ENCODE measurements around the gene LHX3.
A peak's percentile ranks its signal among the peaks of the same experiment; 100 is the strongest.

Gene LHX3

DNA sequence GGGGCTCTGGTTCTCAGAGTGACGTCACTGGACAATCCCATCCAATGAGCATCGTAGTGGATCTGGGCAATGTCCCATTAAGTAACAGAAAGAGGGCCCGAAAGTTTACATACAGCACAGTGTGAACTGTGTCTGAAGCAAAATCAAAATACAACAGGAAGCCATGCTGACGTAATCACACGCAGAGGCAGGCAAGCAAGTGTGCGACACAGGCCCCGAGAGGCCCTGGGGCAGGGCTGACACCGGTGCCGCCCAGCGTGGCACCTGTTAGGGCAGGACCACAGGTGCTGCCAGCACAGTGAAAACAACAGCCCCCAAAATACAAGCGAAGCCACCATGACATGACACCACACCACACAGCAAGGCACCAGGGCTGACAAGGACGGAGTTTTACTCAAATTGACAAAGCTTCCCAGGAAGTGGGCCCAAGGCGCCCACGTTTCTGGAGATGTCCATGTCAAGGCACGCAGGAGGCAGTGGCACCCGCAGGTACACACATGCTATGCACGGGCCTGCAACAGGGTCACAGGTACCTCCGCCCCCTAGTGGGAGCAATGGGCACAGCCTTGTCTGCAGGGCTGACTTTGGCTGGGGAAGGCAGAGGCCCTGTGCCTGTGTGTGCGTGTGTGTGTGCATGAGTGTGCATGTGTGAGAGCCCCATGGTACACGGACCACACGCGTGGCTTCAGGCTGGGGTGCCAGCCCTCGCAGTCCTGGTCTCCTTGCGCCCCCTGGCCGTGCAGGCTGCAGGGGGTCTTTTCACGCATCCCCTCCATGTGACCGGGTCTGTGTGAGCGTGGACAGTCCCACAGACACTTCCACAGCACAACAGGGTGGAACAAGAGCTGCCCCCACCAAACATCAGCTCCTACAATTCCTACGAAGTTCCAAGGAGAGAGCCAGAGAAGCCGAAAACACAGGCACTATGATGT lies 21.1 kb upstream of the LHX3 start:
- DNase-seq: peak; percentile 26

DNA sequence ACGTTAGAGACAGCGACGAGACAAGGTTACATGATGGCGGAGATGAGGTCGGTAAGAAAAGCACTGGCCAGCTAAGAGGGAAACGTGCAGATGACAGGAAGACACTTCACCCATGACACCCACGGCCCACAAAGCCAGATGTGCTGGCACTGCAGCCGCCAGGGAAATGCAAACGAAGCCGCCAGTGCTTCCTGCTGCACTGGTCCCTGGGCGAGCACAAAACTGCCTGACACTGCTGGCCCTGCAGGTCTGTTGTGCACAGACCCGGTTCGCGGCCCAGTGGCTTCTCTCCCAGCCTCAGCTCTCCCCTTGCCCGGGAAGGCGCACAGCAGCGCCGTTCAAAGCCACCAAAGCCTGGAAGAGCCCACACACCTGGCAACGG lies 20.4 kb upstream of the LHX3 start:
- DNase-seq: no peak

DNA sequence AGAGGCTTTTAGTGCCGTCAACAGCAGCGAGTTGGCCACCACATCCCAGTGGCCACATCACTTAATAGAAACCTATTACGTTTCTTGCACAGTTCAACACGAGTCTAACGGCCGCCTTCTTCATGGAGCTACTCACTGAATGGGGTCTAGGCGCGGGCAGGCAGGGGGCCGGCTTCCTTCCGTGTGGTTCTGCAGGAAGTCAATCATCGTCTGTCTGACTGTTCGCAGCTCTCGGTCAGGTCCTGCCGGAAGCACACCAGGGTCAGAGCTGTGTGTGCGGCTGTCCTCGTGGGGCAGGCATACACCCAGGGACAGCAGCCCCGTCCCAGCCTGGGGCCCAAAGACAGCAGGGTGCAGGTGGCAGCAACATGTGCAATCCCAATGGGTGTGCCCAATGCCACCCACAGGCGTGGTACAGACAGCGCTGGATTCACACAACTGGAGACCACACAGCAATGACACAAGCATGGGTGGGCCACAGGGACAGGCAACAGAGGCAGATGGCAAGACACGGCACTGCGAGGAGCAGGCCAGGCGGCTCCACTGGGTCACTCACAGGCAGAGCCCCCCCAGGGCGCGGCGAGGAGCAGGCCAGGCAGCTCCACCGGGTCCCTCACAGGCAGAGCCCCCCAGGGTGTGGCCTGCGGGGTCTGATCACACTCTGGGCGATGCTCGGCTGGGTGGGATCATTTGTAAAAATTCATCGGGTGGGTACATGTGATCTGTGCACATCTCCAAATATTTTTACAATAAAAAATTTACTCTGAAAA lies 19.1 kb upstream of the LHX3 start:
- DNase-seq: no peak

DNA sequence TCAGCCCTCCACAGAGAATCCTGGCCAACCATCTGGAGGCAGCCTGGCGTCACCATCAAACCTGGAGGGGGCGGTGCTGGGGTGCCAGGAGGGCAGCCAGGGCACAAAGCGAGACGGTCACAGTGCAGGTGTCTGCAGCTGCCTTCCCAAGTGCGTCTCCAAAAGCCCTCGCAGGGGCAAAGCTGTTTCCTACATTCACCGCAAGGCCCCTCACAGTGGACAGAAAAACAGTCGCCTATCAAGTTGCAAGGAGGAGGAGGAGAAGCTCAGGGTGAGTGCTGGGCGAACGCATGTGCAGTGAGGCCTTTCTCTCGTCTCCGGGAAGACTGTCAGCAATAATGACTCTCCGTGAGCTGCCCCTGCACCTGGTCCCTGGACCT lies 18.0 kb upstream of the LHX3 start:
- no peak for DNase-seq

DNA sequence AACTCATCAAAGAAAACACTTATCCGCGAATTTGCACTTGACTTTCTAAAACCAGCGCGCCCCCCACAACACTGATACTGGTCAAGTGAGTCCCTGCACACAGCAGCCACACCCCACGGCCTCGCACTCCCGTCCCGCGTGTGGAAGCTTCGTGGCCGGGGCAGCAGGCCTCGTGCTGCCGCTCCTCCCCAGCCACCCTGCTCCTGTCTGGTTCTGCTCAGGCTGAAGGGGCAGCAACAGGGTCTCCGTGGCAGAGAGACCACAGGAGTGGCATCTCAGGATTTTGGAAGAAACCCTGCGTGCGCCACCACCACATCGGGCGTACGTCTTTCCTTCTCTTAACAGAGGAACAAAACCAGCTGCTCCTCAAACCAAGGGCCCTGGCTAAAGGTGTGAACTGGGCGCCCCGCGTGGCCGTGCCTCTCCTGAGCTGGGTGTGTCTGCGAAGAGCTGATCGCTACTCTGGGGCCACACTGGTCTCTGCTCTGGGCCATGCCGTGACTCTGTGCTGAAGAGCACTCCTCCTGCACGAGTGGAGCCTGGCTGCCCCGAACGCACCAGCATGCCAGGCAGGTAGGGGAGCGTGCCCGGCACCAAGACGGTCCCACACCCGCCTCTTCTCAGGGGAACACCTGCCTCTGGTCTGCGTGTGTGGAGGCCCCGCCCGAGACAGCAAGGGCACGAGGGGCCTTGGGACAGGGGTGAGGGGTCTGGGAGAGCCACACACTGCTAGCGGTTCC lies 17.4 kb upstream of the LHX3 start:
- DNase-seq: no peak

DNA sequence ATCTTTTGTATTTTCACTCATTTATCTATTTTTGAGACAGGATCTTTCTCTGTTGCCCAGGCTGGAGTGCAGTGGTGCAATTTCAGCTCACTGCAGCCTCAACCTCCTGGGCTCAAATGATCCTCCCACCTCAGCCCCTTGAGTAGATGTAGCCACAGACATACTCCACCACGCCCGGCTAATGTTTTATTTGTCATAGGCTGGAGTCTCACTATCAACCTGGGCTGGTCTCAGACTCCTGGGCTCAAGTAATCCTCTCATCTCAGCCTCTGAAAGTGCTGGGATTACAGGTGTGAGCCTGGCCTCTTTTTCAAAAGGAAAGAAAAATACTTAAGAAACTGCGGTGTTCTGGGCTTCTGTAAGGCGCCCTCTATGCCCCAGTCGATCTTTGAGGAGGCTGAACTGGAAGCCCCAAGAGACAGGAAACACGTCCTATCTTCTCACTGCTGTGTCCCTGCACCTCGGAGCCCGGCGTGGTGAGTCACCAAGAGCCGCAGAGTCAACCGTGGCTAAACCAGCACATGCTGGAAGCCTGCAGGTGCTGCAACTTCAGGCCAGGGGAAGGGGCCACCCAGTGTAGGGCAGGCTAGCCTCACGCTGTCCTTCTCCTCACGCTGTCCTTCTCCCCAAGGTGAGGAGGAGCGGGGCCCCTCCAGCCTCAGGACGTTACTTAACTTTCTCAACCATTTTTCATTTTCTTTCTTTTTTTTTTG lies 15.2 kb upstream of the LHX3 start:
- no peak for DNase-seq

DNA sequence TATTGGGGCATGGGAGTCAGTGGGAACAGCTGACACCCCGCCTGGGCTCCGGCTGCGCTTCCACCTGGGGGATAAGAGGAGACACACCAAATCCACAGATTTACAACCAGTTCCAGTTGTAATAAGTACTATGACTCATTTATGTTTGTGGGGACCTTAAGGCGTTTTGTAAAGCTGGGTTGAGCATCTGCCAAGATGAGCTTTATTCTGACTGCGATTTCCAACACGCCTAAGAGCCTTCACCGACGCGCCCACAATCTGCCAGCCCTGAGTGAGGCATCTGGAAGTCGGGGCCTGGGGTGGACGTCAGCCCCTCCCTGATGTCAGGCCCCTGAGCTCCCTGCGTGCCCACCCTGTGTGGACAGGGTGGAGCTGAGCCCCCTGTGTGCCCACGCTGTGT lies 14.3 kb upstream of the LHX3 start:
- DNase-seq: no peak

DNA sequence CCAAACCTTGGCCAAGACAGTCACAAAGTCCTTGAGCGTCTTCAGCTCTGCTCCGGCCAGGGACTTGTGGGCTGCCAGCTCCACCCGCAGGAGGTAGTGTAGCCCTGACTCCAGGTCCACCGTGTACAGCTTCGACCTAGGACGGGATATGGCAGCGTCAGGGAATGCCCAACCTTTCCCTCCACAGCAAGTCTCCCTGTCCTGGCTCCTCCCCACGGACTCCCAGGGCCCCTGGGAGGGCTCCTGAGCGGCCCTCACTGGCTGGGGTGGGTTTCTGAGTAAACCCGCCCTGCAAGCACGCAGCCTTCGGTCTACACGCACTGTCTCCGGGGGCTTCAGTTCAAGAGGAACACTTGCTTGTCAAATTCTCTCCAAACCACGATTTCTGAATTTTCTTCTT lies 13.7 kb upstream of the LHX3 start:
- DNase-seq: no peak

DNA sequence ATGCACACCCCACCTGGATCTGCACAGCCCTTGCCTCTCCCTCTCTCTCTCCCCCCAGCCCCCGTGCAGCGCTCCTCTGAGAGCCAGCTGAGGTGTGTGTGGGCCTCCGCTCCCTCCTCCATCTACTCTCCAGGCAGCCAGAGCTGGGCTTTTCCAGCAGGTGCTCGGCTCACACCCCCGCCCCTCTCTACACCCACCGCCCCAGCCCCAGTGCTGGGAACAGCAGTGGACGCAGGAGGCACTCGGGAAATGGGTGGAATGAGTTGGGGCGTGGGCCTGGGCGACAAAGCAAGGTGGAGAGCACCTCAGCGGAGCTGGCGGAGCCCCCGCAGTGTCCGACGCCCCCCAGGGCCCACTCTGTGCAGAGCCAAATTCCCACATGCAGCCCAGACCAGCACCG lies 13.3 kb upstream of the LHX3 start:
- no peak for DNase-seq

DNA sequence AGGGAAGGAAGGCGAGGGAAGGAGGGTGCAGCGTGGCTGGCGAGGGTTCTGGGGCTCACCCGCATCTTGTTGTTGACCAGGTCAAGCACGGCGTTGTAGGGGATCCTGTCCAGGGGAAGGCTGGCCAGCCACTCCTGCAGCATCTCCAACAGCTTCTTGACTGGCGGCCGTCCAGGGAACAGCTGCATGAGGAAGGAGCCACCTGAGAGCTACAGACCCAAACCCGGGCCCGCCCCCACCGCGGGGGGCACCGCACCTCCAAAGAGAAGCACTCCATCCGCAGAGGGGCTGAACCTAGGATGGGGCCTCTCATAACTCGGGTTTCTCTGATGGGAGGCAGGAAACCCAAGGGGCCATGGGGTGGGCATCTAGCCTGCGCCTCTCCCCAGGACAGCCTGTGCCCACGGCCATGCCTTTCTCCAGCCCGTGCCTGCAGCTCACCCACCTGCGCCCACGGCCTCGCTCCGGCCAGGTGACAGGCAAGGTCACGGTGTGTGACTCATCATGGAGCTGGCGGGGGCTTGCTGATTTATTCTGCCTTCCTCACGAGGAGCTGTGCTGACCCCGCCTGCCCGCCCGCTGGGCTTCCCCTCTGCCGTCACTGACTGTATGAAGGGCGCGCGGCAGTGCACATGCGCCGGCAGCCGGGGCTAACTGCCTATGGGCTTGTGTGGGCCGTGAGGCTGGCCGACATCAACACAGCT lies 11.8 kb upstream of the LHX3 start:
- no peak for DNase-seq

DNA sequence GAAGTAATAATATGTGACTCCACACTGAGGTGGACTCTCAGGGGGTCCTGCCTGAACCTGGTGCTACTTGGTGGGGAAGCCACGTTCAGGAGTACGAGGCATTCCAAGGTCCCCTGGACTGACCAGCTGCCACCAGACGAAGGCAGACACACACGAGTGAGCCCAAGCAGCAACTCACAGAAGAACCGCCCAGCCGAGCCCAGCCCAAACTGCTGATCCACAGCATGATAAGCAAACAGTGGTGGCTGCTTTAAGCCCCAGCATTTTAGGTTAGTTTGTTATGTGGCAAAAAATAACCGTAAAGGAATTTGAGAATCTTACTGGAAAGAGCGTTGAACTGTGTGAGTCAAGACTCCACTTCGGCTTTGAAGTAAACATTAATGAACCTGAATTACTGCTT lies 8.8 kb upstream of the LHX3 start:
- no peak for DNase-seq

DNA sequence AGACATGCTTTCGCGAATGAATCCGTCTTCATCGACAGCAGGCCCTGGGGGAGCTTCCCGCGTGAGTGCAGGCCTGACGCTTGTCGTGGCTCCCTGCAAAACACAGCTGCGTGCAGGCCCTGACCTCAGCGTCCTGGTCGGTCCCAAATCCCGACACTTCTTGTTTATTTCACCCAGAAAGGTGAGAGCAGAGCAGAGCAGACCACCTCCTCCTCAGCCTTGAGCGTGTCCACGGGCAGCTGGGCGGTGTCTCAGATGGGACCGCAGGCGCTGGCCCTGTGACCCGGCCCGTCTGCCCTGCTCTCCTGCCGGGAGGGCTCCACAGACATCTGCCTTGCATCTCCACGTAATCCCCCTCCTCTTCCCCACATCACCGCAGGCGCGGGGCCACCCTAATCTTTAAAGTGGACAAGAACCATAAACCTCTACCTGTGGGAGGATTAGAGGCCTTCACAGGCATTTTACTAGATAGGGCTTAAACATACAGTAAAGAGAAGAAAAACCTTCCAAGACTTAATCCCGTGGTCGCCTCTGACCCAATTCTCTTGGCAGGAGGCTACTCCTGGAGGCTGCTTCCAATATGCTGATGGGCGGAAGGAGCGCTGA lies 7.5 kb upstream of the LHX3 start:
- no peak for DNase-seq

DNA sequence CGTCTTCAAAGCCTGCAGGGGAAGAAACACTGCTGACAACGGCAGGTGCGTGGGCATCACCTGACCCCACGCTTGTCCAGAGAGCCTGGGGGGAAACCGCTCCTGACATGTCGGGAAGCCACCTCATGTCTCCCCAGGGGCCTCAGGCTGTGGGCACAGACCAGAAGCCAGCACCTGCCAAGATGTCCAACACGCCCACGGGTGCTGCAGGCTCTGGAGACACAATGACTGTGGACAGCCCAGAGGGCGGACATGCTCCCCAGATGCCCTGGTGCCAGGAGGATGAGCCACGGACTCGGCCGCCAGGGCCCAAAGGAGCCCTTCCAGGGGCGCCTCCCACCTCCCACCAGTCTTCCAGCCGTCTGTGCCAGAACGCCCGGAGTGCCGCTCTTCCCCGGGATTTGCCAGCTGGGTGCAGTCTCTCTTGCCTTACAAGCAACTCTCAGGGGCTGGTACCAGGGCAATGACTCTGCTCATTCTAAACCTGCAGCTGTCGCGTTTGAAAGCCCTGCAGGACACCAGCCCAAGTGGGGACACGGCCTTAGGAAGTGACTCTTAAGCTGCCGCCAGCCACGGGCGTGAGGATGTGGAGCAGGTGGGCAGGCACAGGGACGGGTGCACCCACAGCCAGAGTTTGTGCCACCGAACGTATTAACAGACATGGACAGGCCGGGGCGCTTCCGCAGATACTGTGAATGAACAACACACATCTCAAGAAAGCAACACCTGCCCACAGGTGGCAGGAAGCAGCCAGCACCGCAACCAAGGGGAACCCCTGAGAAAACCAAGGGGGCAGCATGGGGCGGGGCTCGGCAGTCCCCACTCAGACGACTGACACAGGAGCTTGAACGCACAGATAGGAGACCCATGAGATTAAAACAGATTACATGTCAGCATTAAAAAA lies 6.8 kb upstream of the LHX3 start:
- DNase-seq: no peak

DNA sequence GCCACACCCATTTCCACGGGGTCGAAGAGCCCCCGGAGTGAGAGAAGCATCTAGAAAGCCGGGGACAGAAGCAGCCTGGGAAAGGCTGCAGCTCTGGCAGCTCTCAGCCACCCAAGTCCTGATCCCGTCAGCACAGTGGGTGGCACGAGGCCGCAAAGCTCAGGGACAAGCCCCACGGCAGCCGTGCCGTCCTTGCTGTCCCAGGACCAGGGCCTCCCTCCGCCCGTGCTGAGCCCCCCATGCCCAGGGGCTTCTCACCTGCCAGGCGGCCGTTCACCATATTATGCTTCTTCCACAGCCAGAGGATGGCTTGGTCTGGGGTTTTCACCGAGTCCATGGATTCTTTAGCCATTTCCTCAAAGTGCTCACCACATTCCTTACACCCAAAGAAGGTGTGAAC lies 6.1 kb upstream of the LHX3 start:
- DNase-seq: no peak

DNA sequence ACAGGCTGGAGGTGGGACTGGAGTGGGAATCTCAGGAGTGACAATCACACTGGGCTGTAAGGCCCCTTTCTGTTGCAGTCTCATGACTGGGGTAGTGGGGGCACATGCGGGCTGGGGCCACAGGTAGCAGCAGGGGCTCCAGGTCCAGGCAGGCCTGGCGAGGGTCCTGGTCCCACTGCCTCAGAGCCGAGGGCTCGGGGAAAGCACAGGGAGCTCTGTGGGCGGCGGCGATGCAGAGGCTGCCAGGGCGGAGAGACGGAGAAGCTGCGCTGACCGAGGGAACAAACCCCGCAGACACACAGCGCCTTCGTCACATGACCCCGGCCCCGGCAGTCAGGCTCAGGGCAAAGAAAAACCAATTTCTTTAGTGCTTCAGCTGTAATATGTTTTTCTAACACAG lies 5.3 kb upstream of the LHX3 start:
- DNase-seq: no peak

DNA sequence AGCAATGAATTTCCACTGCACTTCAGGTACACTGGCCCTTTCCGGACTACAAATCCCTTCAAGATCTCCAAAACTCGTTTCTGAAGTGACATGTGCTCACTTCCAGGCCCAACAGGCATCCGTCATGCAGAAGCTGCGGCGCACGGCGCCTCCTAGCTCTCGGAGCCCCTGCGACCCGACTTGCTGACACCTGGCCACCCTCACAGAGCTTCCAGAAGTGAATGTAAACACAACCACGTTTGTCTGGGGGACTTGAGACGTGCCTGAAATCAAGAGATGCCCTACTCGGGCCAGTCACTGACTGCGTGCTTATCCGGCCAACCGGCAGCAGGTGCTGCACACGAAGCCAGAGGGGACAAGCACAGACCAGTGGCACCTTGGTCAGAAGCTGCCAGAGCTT lies 4.9 kb upstream of the LHX3 start:
- DNase-seq: no peak

DNA sequence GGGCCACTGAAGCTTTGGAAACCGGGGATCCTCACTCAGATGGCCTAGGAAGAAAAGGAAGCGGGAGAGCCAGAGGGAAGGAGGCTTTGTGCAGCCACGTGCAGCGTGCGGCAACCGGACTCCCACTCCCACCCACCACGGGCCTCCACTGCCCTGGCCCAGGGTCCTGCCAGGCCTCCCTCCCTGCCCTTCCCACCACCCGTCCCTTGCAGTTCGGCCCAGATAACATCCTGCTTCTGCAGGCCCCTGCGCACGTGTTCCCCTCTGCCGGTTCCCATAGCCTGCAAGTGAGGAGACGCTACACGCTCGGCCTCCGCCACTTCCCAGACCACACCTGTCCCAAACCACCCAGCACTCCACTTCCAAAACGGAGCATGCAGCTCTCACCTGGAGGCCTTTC lies 4.3 kb upstream of the LHX3 start:
- no peak for DNase-seq

DNA sequence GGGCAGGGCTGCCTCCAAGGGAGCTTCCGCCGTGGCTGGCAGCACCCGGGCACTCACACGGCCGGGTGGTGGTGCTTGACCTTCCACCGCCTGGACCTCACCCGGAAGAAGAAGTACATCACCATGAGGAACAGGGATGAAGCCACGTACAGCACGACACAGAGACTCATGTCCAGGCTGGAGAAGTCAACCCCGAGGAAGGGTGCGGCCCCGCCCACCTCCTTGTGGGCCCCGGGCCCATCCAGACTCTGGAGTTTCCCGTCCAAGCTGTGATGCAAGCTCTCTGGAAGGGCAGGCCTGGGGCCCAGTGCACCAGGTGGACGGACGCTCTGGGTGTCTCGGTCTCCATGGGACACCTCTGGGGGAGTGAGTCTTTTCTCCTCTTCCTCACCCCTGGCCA lies 3.7 kb upstream of the LHX3 start:
- no peak for DNase-seq

DNA sequence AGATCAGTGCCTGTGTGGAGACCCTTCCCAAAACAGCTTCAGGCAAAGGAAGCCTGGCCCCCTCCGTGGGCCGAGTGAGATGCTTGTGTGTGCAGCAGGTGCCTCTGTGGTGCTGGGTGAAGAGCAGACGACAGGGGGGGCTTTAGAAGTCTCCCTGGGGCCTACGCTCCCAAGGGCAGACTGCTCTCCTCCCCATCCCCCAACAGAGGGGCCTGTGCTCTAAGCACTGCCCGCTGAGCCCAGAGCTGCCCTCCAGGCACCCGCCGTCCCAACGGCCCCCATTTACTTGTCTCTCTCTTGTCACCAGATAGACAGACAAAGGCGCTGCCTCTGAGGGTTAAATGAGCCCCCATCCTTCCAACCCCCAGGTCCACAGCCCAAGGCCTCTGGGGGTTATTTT lies 2.7 kb upstream of the LHX3 start:
- DNase-seq: no peak

DNA sequence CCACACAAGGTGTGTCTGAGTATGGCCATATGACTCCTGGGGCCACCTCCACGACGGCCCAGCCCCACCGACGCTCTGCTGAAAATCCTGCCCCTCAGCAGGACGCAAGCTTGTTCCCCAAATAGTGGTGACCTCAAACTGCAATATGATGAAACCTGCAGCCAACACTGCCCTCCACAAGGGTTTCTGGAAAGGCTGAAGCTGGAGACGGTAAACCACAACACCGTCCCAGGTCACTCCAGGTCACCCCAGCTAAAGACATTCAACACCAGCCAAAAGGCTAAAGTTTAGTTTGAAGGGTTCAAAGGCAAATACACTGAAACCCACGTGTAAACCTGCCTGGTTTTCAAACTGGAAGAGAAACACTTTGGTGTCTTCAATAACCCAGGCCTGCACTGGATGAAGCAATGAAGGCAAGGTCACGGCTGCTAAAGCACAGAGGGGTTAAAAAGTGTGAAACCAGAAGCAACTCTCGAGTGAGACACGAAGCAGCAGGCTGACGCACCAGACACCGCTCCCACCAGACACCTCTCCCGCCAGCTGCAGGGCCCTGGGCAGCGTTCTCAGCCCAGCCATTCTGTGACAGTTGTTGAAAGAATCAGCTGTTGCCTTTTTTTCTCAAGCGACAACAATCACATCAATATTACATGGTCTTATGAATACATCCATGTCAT lies 1.8 kb upstream of the LHX3 start:
- no peak for DNase-seq

DNA sequence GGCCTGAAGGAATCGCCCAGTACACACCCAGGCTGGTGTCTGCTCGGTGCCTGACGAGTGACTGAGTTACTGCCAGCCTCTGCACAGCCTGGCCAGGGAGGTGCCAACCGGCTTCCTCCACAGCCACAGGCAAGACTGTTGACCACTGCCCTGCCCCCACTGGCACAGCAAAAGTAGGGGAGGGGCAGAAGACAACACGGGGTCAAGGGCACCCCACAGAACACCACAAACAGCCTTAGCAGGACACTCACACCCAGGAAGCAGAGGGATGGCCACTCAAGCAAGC lies 722 bp upstream of the LHX3 start:
- DNase-seq: no peak

Data from NCI-H1092 (cell line).